ENCODE data around the gene GSTP1. TPM values are rescaled to one million over a fixed set of nuclear protein-coding genes. Genes with fewer than 3 reads are reported as not detected.

The GSTP1 gene
- total RNA-seq, 1 experiment from 2014 or later, result 570 TPM

DNA sequence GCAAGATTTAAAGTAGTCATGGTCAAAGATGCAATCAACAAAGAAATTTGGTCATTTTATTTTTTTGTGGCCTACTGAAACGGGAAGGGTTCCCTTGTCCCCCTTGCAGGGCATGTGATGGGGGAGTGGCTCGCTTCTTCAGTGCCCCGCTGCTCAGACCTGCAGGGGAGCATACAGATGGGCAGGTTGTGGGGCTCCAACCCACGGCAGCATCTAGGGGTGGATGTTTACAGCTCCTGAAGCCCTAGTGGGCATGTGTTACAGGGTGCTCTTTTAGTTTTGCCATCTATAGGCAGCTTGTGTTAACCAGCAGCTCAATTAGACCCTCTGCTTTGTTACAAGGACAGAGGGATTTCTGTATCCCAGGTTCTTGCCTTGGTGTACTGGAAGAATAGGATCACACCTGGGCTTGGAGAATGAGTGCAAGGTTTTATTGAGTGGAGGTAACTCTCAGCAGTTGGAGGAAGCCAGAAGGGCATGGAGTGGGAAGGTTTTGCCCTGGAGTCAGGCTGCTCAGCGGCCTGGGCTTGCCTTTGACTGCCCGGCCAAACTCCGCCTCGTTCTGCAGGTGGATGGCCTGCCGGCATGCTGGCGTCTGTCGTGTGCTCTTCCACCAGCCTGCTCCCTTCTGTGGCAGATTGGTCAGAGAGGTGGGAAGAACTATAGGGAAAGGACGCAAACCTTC, 9.4 kb downstream of the GSTP1 start:
- POLR2A ChIA-PET, result interaction anchor here (0.8 kb wide), 1 partner anchor 9 kb away, joined by 3 read pairs; the partner anchor contains the start of gene GSTP1

DNA sequence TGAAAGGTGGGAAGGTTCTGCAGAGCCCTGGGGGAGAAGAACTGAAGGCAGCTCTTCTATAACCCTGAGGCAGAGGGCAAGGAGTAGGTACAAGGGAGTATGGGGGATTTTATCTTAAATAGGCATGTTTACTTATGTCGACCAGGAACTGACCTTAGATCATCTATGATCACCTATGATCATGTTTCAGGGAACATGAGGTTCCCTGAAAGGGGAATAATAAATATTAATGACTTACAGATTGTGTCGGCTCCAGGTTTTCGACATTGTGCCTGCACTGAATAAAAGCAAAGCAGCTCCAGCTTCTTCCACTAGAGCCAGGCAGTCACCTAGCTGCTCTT, 9.9 kb downstream of the GSTP1 start:
- intact Hi-C loops (cut with micrococcal nuclease; ENCODE audit: unreplicated experiment), result no loop called here
- ATAC-seq (peak; percentile 30; the same call in 1 of the 2 replicates), DNase-seq (ENCODE audit: low read depth, low spot score) (no peak)
- no peaks in the 10 kb centered on the region for H3K36me3 ChIP-seq (ENCODE audit: control insufficient read depth, insufficient read depth, low read length)
- in situ Hi-C loops (cut with HindIII; ENCODE audit: low pct_unique_long_range_greater_than_20kb, low sequenced_read_pairs), result no loop called here
- H3K4me1 ChIP-seq (ENCODE audit: control insufficient read depth, insufficient read depth, low read length), result no peaks in the 10 kb centered on the region
- no TSS peak for BruUV-seq (replicated peaks)
- no peak overlapping the region for H3K4me3 ChIP-seq (ENCODE audit: low read depth in 2 of 2, low read length in 2 of 2)
- ChIA-PET POLR2A (no interaction called here), CTCF (no interaction called here)
- H3K9me3 ChIP-seq (ENCODE audit: control insufficient read depth, insufficient read depth, low read depth, low read length), result peaks cover 4% of the 10 kb centered on the region; the same call in 1 of the 2 replicates
- TF ChIP-seq, protein P1, sequence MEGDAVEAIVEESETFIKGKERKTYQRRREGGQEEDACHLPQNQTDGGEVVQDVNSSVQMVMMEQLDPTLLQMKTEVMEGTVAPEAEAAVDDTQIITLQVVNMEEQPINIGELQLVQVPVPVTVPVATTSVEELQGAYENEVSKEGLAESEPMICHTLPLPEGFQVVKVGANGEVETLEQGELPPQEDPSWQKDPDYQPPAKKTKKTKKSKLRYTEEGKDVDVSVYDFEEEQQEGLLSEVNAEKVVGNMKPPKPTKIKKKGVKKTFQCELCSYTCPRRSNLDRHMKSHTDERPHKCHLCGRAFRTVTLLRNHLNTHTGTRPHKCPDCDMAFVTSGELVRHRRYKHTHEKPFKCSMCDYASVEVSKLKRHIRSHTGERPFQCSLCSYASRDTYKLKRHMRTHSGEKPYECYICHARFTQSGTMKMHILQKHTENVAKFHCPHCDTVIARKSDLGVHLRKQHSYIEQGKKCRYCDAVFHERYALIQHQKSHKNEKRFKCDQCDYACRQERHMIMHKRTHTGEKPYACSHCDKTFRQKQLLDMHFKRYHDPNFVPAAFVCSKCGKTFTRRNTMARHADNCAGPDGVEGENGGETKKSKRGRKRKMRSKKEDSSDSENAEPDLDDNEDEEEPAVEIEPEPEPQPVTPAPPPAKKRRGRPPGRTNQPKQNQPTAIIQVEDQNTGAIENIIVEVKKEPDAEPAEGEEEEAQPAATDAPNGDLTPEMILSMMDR (IDR thresholded peaks at IDR 0.05), result no peak
- TF ChIP-seq, protein P2, sequence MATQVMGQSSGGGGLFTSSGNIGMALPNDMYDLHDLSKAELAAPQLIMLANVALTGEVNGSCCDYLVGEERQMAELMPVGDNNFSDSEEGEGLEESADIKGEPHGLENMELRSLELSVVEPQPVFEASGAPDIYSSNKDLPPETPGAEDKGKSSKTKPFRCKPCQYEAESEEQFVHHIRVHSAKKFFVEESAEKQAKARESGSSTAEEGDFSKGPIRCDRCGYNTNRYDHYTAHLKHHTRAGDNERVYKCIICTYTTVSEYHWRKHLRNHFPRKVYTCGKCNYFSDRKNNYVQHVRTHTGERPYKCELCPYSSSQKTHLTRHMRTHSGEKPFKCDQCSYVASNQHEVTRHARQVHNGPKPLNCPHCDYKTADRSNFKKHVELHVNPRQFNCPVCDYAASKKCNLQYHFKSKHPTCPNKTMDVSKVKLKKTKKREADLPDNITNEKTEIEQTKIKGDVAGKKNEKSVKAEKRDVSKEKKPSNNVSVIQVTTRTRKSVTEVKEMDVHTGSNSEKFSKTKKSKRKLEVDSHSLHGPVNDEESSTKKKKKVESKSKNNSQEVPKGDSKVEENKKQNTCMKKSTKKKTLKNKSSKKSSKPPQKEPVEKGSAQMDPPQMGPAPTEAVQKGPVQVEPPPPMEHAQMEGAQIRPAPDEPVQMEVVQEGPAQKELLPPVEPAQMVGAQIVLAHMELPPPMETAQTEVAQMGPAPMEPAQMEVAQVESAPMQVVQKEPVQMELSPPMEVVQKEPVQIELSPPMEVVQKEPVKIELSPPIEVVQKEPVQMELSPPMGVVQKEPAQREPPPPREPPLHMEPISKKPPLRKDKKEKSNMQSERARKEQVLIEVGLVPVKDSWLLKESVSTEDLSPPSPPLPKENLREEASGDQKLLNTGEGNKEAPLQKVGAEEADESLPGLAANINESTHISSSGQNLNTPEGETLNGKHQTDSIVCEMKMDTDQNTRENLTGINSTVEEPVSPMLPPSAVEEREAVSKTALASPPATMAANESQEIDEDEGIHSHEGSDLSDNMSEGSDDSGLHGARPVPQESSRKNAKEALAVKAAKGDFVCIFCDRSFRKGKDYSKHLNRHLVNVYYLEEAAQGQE (IDR thresholded peaks at IDR 0.05; ENCODE audit: insufficient read depth in 1 of 2, low read depth in 2 of 2, low read length in 1 of 2), result no peak
- no peak for TF ChIP-seq TCF7L2 (IDR thresholded peaks at IDR 0.05; ENCODE audit: low read depth, low read length)
- no peak for TF ChIP-seq POLR2AphosphoS5 (IDR thresholded peaks at IDR 0.05; ENCODE audit: low read depth, low read length)
- H3K27me3 ChIP-seq (ENCODE audit: control insufficient read depth, insufficient read depth, low read length), result no peaks in the 10 kb centered on the region
- H3K27ac ChIP-seq (ENCODE audit: low read length), result no peak overlapping the region

More for the DNA sequence above, 9.4 kb downstream of the GSTP1 start:
- DNase-seq (ENCODE audit: low read depth, low spot score), result no peak
- intact Hi-C loops (cut with micrococcal nuclease; ENCODE audit: unreplicated experiment), result no loop called here
- ATAC-seq, result peak; percentile 41; the same call in 1 of the 2 replicates
- CTCF ChIA-PET, result no interaction called here
- no TSS peak for BruUV-seq (replicated peaks)
- no peaks in the 10 kb centered on the region for H3K27me3 ChIP-seq (ENCODE audit: control insufficient read depth, insufficient read depth, low read length)
- H3K4me3 ChIP-seq (ENCODE audit: low read depth in 2 of 2, low read length in 2 of 2), result no peak overlapping the region
- no peak overlapping the region for H3K27ac ChIP-seq (ENCODE audit: low read length)
- no peaks in the 10 kb centered on the region for H3K36me3 ChIP-seq (ENCODE audit: control insufficient read depth, insufficient read depth, low read length)
- in situ Hi-C loops (cut with HindIII; ENCODE audit: low pct_unique_long_range_greater_than_20kb, low sequenced_read_pairs), result no loop called here
- H3K9me3 ChIP-seq (ENCODE audit: control insufficient read depth, insufficient read depth, low read depth, low read length), result peaks cover 4% of the 10 kb centered on the region; the same call in 1 of the 2 replicates
- H3K4me1 ChIP-seq (ENCODE audit: control insufficient read depth, insufficient read depth, low read length), result no peaks in the 10 kb centered on the region
- TF ChIP-seq SIN3A (IDR thresholded peaks at IDR 0.05; ENCODE audit: borderline replicate concordance, insufficient read depth, low read depth, low read length), result no peak
- TF ChIP-seq TCF7L2 (IDR thresholded peaks at IDR 0.05; ENCODE audit: low read depth, low read length), result no peak
- TF ChIP-seq, protein P1 (IDR thresholded peaks at IDR 0.05), result no peak
- TF ChIP-seq POLR2AphosphoS5 (IDR thresholded peaks at IDR 0.05; ENCODE audit: low read depth, low read length), result no peak
- TF ChIP-seq, protein P2 (IDR thresholded peaks at IDR 0.05; ENCODE audit: insufficient read depth in 1 of 2, low read depth in 2 of 2, low read length in 1 of 2), result no peak
